GM12878 (cell line): Measurements from ENCODE around the gene MROH8. TPM values are rescaled to one million over a fixed set of nuclear protein-coding genes. Genes with fewer than 3 reads are reported as not detected.

Experiments used
- ATAC-seq: fragments of 200-7000 bp; cut with Tn5 transposase; 3 replicates; pipeline ENCODE4 v1.9.1; 2020; ENCODE audit warnings: mild to moderate bottlenecking, moderate library complexity
- BruUV-seq: library from RNA; stranded (reverse); fragments of 400-500 nt; replicated peaks from 2 replicates; lab custom pipeline; 2021; lab: Mats Ljungman, UMichigan
- CTCF ChIA-PET: fragments of 300-600 bp; sonication (Branson Sonifier 250); formaldehyde crosslinking; extraction: SDS; loops from one replicate; lab custom pipeline; 2021; ENCODE audit warnings: inconsistent platforms; lab: Yijun Ruan, JAX
- POLR2A ChIA-PET: fragments of 350-600 bp; formaldehyde crosslinking; extraction: SDS; loops from one replicate; lab custom pipeline; 2021; ENCODE audit warnings: inconsistent platforms; lab: Charles Lee
- RAD21 ChIA-PET: fragments of 300-600 bp; sonication (Branson Sonifier 250); formaldehyde crosslinking; loops from one replicate; lab custom pipeline; 2023; ENCODE audit warnings: antibody characterized with exemption; ENCODE audit not compliant: unreplicated experiment; lab: Charles Lee
- SMC1A ChIA-PET: fragments of 300-600 bp; sonication (Branson Sonifier 250); formaldehyde crosslinking; loops from one replicate; lab custom pipeline; 2023; ENCODE audit not compliant: unreplicated experiment, uncharacterized antibody; lab: Charles Lee
- DNase-seq: peaks from one replicate; pipeline ENCODE4 v3.0.0-alpha.2; 2011; ENCODE audit warnings: low read depth, low spot score
- FAIRE-seq: peaks from 3 replicates; lab custom pipeline; 2011; peaks lifted over from hg19 to GRCh38; lab: Jason Lieb, UNC
- H2AFZ ChIP-seq: 2 replicates; pipeline ENCODE4 v1.6.0; 2011; ENCODE audit warnings: low read depth, low read length, control low read depth; ENCODE audit not compliant: control insufficient read depth
- H3K27ac ChIP-seq: 2 replicates; pipeline ENCODE4 v1.5.1; 2011; ENCODE audit warnings: control low read depth; ENCODE audit not compliant: control insufficient read depth, insufficient read depth
- H3K27me3 ChIP-seq, 2 experiments: replicated peaks in 1 of 2; 2 replicates each; pipeline versions ENCODE4 v1.6.0 to v1.6.1; 2011; ENCODE audit warnings: low read length in 1 of 2; ENCODE audit not compliant: control insufficient read depth in 2 of 2, insufficient read depth in 2 of 2
- H3K36me3 ChIP-seq, 2 experiments: 2 replicates each; pipeline ENCODE4 v1.5.1; 2011; ENCODE audit warnings: low read length in 1 of 2; ENCODE audit not compliant: control insufficient read depth in 2 of 2, insufficient read depth in 2 of 2
- H3K4me1 ChIP-seq: 2 replicates; pipeline ENCODE4 v1.6.1; 2011; ENCODE audit warnings: mild to moderate bottlenecking, low read length, moderate library complexity, mixed read lengths; ENCODE audit not compliant: control insufficient read depth, insufficient read depth
- H3K4me2 ChIP-seq: 2 replicates; pipeline ENCODE4 v1.6.0; 2011; ENCODE audit warnings: control low read depth; ENCODE audit not compliant: control insufficient read depth, insufficient read depth
- H3K4me3 ChIP-seq: fragments of 200-600 bp; sonication (generic); 2 replicates; pipeline ENCODE4 v1.5.1; 2016
- H3K79me2 ChIP-seq: 2 replicates; pipeline ENCODE4 v1.6.0; 2011; ENCODE audit warnings: low read length; ENCODE audit not compliant: control insufficient read depth, insufficient read depth
- H3K9ac ChIP-seq: 2 replicates; pipeline ENCODE4 v1.8.0; 2011; ENCODE audit warnings: low read length, control low read depth, mixed read lengths; ENCODE audit not compliant: control insufficient read depth, insufficient read depth
- H3K9me3 ChIP-seq: replicated peaks from 3 replicates; pipeline ENCODE4 v1.5.1; 2011; ENCODE audit warnings: mild to moderate bottlenecking, low read length; ENCODE audit not compliant: control insufficient read depth, insufficient read depth
- H4K20me1 ChIP-seq: 2 replicates; pipeline ENCODE4 v1.6.0; 2011; ENCODE audit not compliant: control insufficient read depth, insufficient read depth
- CEBPB ChIP-seq, 2 experiments: fragments of 150-350 bp in 1 of 2; IDR thresholded peaks; 2 replicates each; pipeline ENCODE4 v1.6.1; 2012 to 2014; ENCODE audit warnings: low read depth in 2 of 2, low read length in 2 of 2, borderline replicate concordance in 1 of 2, inconsistent platforms in 1 of 2
- CHD1 ChIP-seq: IDR thresholded peaks from 2 replicates; pipeline ENCODE4 v1.6.1; 2012; ENCODE audit warnings: low read depth, low read length, improper control_type of control experiment
- CHD4 ChIP-seq: fragments of 200-600 bp; sonication (generic); IDR thresholded peaks from 2 replicates; pipeline ENCODE4 v1.6.1; 2016; ENCODE audit warnings: mild to moderate bottlenecking
- MEF2A ChIP-seq: IDR thresholded peaks from 2 replicates; pipeline ENCODE4 v1.6.1; 2011; ENCODE audit warnings: low read depth, mild to moderate bottlenecking, low read length, moderate library complexity; ENCODE audit not compliant: insufficient read depth
- MEF2B ChIP-seq: fragments of 450-650 bp; IDR thresholded peaks from 2 replicates; pipeline ENCODE4 v1.6.1; 2018; ENCODE audit warnings: mild to moderate bottlenecking, moderate library complexity; ENCODE audit not compliant: partially characterized antibody, poor library complexity, severe bottlenecking
- NR2C1 ChIP-seq: fragments of 450-650 bp; IDR thresholded peaks from 2 replicates; pipeline ENCODE4 v1.6.1; 2017; ENCODE audit warnings: antibody characterized with exemption, mild to moderate bottlenecking, moderate library complexity
- SP1 ChIP-seq: IDR thresholded peaks from one replicate; pipeline ENCODE4 v1.6.1; 2011; ENCODE audit warnings: low read depth, low read length
- SREBF1 ChIP-seq: IDR thresholded peaks from 2 replicates; pipeline ENCODE4 v1.6.1; 2012; ENCODE audit warnings: mild to moderate bottlenecking, low read length
- ZNF274 ChIP-seq: IDR thresholded peaks from one replicate; pipeline ENCODE4 v1.8.0; 2011; ENCODE audit not compliant: insufficient read length, insufficient read depth
- WGBS: methylation state at CpG from one replicate; pipeline ENCODE4 v1.1.6; 2016; ENCODE audit warnings: low lambda C conversion rate; ENCODE audit not compliant: insufficient replicate concordance, insufficient coverage; ENCODE audit errors: missing lambda C conversion rate; 5-methylcytosine and 5-hydroxymethylcytosine counted together
- in situ Hi-C: fragments of 300-500 bp; cut with MboI; formaldehyde crosslinking; loops from 9 replicates; pipeline ENCODE4 v1.14.3; 2018; ENCODE audit warnings: mixed read lengths
- intact Hi-C: fragments of 100-400 bp; cut with micrococcal nuclease; formaldehyde crosslinking; loops from one replicate; pipeline ENCODE4 v1.14.2; 2022; ENCODE audit not compliant: unreplicated experiment
- polyA plus RNA-seq, 11 experiments: library from polyadenylated mRNA; depleted of rRNA in 4 of 11; unstranded in 6 of 11; stranded (reverse) in 5 of 11; fragments of >200 nt; fragmentation: Nextera tagmentation in 4 of 11; fragmentation: Illumina TruSeq in 1 of 11; extraction: Ambion mirVana in 4 of 11; extraction: Trizol in 1 of 11; gene quantifications; 1 replicate in 1 of 11; 2 replicates in 10 of 11; pipeline versions ENCODE4 v1.2.1 to v1.2.3, GENCODE V29; 2011 to 2016; ENCODE audit warnings: inconsistent platforms in 2 of 11, missing spikeins in 2 of 11, low read depth in 1 of 11
- total RNA-seq, 4 experiments: library from RNA; depleted of rRNA in 3 of 4; stranded (reverse); fragments of >200 nt in 3 of 4; fragmentation: Illumina TruSeq in 1 of 4; extraction: Trizol in 1 of 4; gene quantifications; 2 replicates each; pipeline versions ENCODE4 v1.2.1 to v1.2.3, GENCODE V29; 2013 to 2021
- TF ChIP-seq, protein P1 (sequence below): fragments of 450-650 bp; IDR thresholded peaks from 2 replicates; pipeline ENCODE4 v1.6.1; 2017; ENCODE audit warnings: antibody characterized with exemption, mild to moderate bottlenecking, moderate library complexity
- TF ChIP-seq, protein P2 (sequence below): fragments of 450-650 bp; IDR thresholded peaks from 2 replicates; pipeline ENCODE4 v1.6.1; 2014; ENCODE audit warnings: mild to moderate bottlenecking
- TF ChIP-seq, protein P3 (sequence below): IDR thresholded peaks from 2 replicates; pipeline ENCODE4 v1.6.1; 2011; ENCODE audit warnings: borderline replicate concordance, low read depth, mild to moderate bottlenecking, moderate library complexity, mixed read lengths, low read length; ENCODE audit not compliant: insufficient read depth; ENCODE audit errors: extremely low read length

MROH8 gene
- total and polyA plus RNA-seq, 10 of the 15 experiments (the other 5 are each of a cell fraction or from before 2014, with no cell fraction given), result 0.16 to 2.8 (median 1.8) TPM

DNA sequence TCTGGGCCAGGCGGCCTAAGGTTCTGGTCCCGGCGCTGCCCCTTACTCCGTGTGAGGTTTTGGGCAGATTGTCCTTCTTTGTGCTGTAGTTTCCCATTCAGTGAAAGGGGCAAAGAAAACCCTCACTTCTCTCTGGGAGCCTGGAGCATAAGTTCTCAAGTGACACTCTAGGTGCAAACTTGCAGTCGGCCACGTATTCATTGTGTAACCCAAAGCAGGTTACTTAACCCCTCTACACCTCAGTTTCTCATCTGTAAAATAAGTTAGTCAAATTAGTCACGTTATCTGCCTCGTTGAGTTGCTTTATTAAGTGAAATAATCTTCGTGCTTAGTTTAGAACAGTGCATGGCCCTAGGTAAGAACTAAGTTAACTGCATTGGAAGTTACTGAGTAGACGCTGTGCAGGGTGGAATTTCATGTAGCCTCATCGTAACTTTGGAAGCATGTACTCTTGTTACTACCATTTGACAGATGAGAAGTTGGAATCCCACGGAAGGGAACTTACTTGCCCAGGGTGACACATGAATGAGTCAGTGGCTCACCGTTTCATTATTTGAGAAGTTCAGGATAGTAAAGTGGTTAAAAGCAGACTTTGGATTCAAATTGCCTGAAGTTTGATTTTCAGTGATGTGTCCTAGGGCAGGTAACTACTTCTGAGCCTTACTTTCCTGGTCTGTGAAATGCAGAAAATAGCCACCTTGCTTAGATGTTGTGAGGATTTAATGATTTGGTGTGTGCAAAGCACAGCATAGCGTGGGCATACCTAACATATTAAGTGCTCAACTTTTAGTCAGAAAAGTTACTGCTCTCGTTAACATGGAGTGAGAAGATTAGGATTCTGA is 556 bp upstream of the MROH8 start (continued):
- TF ChIP-seq, protein P1, sequence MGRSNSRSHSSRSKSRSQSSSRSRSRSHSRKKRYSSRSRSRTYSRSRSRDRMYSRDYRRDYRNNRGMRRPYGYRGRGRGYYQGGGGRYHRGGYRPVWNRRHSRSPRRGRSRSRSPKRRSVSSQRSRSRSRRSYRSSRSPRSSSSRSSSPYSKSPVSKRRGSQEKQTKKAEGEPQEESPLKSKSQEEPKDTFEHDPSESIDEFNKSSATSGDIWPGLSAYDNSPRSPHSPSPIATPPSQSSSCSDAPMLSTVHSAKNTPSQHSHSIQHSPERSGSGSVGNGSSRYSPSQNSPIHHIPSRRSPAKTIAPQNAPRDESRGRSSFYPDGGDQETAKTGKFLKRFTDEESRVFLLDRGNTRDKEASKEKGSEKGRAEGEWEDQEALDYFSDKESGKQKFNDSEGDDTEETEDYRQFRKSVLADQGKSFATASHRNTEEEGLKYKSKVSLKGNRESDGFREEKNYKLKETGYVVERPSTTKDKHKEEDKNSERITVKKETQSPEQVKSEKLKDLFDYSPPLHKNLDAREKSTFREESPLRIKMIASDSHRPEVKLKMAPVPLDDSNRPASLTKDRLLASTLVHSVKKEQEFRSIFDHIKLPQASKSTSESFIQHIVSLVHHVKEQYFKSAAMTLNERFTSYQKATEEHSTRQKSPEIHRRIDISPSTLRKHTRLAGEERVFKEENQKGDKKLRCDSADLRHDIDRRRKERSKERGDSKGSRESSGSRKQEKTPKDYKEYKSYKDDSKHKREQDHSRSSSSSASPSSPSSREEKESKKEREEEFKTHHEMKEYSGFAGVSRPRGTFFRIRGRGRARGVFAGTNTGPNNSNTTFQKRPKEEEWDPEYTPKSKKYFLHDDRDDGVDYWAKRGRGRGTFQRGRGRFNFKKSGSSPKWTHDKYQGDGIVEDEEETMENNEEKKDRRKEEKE, result no peak
- TF ChIP-seq SP1, result no peak
- TF ChIP-seq, protein P2, sequence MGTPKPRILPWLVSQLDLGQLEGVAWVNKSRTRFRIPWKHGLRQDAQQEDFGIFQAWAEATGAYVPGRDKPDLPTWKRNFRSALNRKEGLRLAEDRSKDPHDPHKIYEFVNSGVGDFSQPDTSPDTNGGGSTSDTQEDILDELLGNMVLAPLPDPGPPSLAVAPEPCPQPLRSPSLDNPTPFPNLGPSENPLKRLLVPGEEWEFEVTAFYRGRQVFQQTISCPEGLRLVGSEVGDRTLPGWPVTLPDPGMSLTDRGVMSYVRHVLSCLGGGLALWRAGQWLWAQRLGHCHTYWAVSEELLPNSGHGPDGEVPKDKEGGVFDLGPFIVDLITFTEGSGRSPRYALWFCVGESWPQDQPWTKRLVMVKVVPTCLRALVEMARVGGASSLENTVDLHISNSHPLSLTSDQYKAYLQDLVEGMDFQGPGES, result no peak
- TF ChIP-seq, all 136 proteins: peak for 0

DNA sequence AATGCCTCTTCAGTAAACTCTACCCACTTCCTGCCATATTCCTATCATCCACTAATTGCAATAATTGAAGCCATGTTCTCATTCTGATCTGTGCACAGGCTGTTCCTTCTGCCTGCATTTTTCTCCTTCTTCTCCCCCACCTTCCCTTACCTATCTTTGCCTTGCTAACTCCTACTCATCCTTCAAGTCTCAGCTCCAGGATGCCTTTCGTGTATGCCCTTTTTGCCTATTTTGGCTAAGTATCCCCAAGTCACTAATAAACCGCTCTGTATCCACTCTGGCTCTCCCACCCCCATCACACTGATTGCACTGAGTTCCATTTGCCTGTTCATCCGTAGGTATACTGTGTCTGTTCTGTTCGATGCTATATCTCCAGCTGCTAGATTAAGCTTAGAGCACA is 6.5 kb downstream of the MROH8 start:
- ChIA-PET POLR2A (interaction anchor here (0.7 to 1.1 kb wide), 3 partner anchors 29 to 524 kb away, joined by 3 to 5 read pairs (median 3); no protein-coding TSS in a partner anchor), CTCF (interaction anchor here (2.5 kb wide), 1 partner anchor 23 kb away, joined by 7 read pairs; no protein-coding TSS in a partner anchor), SMC1A (interaction anchor here (1.0 kb wide), 1 partner anchor 20 kb away, joined by 3 read pairs; no protein-coding TSS in a partner anchor), RAD21 (no interaction called here)
- no peak overlapping the region for H3K27ac ChIP-seq
- no peak for TF ChIP-seq MEF2A
- TF ChIP-seq, protein P1, result no peak
- TF ChIP-seq CHD1, result no peak
- no peak for TF ChIP-seq MEF2B
- no peak for TF ChIP-seq CEBPB (IDR thresholded peaks at IDR 0.05; ENCODE audit: borderline replicate concordance in 1 of 2, low read depth in 2 of 2, low read length in 2 of 2)
- TF ChIP-seq, protein P3, sequence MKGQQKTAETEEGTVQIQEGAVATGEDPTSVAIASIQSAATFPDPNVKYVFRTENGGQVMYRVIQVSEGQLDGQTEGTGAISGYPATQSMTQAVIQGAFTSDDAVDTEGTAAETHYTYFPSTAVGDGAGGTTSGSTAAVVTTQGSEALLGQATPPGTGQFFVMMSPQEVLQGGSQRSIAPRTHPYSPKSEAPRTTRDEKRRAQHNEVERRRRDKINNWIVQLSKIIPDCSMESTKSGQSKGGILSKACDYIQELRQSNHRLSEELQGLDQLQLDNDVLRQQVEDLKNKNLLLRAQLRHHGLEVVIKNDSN, result no peak
- no peak for TF ChIP-seq SREBF1
- no peak for TF ChIP-seq ZNF274
- no peak for TF ChIP-seq CHD4
- TF ChIP-seq NR2C1, result no peak
- H3K79me2 ChIP-seq, result peaks cover 6% of the 10 kb centered on the region; the same call in 1 of the 2 replicates
- intact Hi-C loops, result loop anchor here (10.0 kb wide), 1 partner anchor 168 kb away; no protein-coding TSS in a partner anchor
- H3K9me3 ChIP-seq, result no peaks in the 10 kb centered on the region
- in situ Hi-C loops, result no loop called here
- no peak for FAIRE-seq
- no peak overlapping the region for H2AFZ ChIP-seq
- no peaks in the 10 kb centered on the region for H4K20me1 ChIP-seq
- DNase-seq, result no peak
- no peak overlapping the region for H3K9ac ChIP-seq
- no TSS peak for BruUV-seq
- H3K36me3 ChIP-seq, result no peaks in the 10 kb centered on the region
- H3K4me1 ChIP-seq, result no peaks in the 10 kb centered on the region
- no peak overlapping the region for H3K4me3 ChIP-seq
- no peak for ATAC-seq
- WGBS, result 78% methylated on average over 4 of the region's 4 CpGs
- H3K4me2 ChIP-seq, result no peak overlapping the region
- H3K27me3 ChIP-seq, result no peaks in the 10 kb centered on the region
